ENCODE results near the gene JAML. TPM values are rescaled to one million over a fixed set of nuclear protein-coding genes. Genes with fewer than 3 reads are reported as not detected.

Gene JAML
- total and polyA plus RNA-seq, 3 experiments from 2014 or later, result 210 to 387 (median 363) TPM

Other genes starting within 250 kb of the JAML start
- gene IL10RA, start 238.6 kb downstream of the JAML start, total RNA-seq, result 100 to 1,000 TPM; 120 to 122 TPM
- 659 TPM for gene IL10RA, start 238.6 kb downstream of the JAML start, polyA plus RNA-seq
- gene TMPRSS4, start 147.9 kb downstream of the JAML start, total RNA-seq, result not detected
- not detected for gene TMPRSS4, start 147.9 kb downstream of the JAML start, polyA plus RNA-seq
- gene SMIM35, start 138.0 kb downstream of the JAML start, total RNA-seq, result under 1 TPM; 0.40 to 0.63 TPM
- 2.4 TPM for gene SMIM35, start 138.0 kb downstream of the JAML start, polyA plus RNA-seq
- gene SCN4B, start 72.2 kb downstream of the JAML start, total RNA-seq, result under 1 TPM; 0.26 to 0.33 TPM
- gene SCN4B, start 72.2 kb downstream of the JAML start, polyA plus RNA-seq, result not detected
- not detected for gene SCN2B, start 48.4 kb downstream of the JAML start, total RNA-seq
- gene SCN2B, start 48.4 kb downstream of the JAML start, polyA plus RNA-seq, result not detected
- gene MPZL3, start 27.4 kb upstream of the JAML start, total RNA-seq, result 100 to 1,000 TPM; 113 to 119 TPM
- 10.6 TPM for gene MPZL3, start 27.4 kb upstream of the JAML start, polyA plus RNA-seq
- gene MPZL2, start 39.3 kb upstream of the JAML start, total RNA-seq, result 1 to 10 TPM; 4.5 to 5.5 TPM
- gene MPZL2, start 39.3 kb upstream of the JAML start, polyA plus RNA-seq, result 0.36 TPM
- gene CD3E, start 79.7 kb upstream of the JAML start, total RNA-seq, result 100 to 1,000 TPM; 534 to 541 TPM
- 1,158 TPM for gene CD3E, start 79.7 kb upstream of the JAML start, polyA plus RNA-seq
- gene CD3D, start 117.7 kb upstream of the JAML start, total RNA-seq, result 100 to 1,000 TPM; 426 to 438 TPM
- gene CD3D, start 117.7 kb upstream of the JAML start, polyA plus RNA-seq, result 1,253 TPM
- gene CD3G, start 119.3 kb upstream of the JAML start, total RNA-seq, result 100 to 1,000 TPM; 167 to 170 TPM
- 414 TPM for gene CD3G, start 119.3 kb upstream of the JAML start, polyA plus RNA-seq
- gene UBE4A, start 134.6 kb upstream of the JAML start, total RNA-seq, result 10 to 100 TPM; 55.9 to 56.8 TPM
- gene UBE4A, start 134.6 kb upstream of the JAML start, polyA plus RNA-seq, result 27.8 TPM
- gene ATP5MG, start 176.6 kb upstream of the JAML start, total RNA-seq, result 100 to 1,000 TPM; 277 to 280 TPM
- 632 TPM for gene ATP5MG, start 176.6 kb upstream of the JAML start, polyA plus RNA-seq
- gene KMT2A, start 211.5 kb upstream of the JAML start, total RNA-seq, result 10 to 100 TPM; 80.0 to 80.6 TPM
- 40.5 TPM for gene KMT2A, start 211.5 kb upstream of the JAML start, polyA plus RNA-seq

Data from CD8-positive, alpha-beta memory T cell (primary cell).